Breast epithelium (tissue), 3 donors: Measurements from ENCODE around the gene TXNL4A.

ENCODE experiments used
- POLR2A ChIP-seq: fragments of 450-650 bp; IDR thresholded peaks from one replicate; pipeline ENCODE4 v1.6.1; 2016; ENCODE audit warnings: antibody characterized with exemption, mild to moderate bottlenecking, moderate library complexity
- POLR2AphosphoS5 ChIP-seq, 3 donors: sonication (generic); formaldehyde crosslinking; IDR thresholded peaks; one replicate each; pipeline ENCODE4 v1.6.1; 2017; ENCODE audit warnings: antibody characterized with exemption in 3 of 3
- TF ChIP-seq, protein P1 (sequence below), 3 donors: fragments of 450-650 bp; IDR thresholded peaks; one replicate each; pipeline ENCODE4 v1.5.1; 2016 to 2017; ENCODE audit warnings: antibody characterized with exemption in 3 of 3, mild to moderate bottlenecking in 3 of 3, moderate library complexity in 3 of 3

GRCh38 chr18:79955302-79956075 lies 32.9 kb downstream of the TXNL4A start:
- TF ChIP-seq, protein P1, sequence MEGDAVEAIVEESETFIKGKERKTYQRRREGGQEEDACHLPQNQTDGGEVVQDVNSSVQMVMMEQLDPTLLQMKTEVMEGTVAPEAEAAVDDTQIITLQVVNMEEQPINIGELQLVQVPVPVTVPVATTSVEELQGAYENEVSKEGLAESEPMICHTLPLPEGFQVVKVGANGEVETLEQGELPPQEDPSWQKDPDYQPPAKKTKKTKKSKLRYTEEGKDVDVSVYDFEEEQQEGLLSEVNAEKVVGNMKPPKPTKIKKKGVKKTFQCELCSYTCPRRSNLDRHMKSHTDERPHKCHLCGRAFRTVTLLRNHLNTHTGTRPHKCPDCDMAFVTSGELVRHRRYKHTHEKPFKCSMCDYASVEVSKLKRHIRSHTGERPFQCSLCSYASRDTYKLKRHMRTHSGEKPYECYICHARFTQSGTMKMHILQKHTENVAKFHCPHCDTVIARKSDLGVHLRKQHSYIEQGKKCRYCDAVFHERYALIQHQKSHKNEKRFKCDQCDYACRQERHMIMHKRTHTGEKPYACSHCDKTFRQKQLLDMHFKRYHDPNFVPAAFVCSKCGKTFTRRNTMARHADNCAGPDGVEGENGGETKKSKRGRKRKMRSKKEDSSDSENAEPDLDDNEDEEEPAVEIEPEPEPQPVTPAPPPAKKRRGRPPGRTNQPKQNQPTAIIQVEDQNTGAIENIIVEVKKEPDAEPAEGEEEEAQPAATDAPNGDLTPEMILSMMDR (IDR thresholded peaks at IDR 0.05): no peak
- TF ChIP-seq POLR2A: no peak
- TF ChIP-seq POLR2AphosphoS5 (IDR thresholded peaks at IDR 0.05): no peak
